Measurements from ENCODE around the gene PTPRN2.

DNA sequence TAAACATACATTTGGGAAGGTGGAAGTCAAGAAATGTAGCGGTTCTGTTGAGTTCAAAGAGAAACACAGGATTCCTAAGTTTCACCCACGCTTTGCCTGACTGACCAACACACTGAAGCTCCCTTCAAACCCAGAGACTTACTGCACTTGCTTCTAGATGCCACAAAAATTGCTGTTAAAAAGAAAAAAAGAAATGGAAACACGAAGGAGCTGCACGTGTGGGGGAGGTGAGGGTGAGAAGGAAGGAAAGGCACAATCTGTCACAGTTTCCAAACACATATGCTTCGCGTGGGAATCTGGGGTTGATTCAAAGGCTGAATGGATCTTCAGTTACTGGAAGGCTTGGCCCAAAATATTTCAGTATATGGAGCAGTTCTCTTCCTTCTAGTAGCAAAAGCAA, 755.2 kb downstream of the PTPRN2 start:
- TF ChIP-seq, protein P1, sequence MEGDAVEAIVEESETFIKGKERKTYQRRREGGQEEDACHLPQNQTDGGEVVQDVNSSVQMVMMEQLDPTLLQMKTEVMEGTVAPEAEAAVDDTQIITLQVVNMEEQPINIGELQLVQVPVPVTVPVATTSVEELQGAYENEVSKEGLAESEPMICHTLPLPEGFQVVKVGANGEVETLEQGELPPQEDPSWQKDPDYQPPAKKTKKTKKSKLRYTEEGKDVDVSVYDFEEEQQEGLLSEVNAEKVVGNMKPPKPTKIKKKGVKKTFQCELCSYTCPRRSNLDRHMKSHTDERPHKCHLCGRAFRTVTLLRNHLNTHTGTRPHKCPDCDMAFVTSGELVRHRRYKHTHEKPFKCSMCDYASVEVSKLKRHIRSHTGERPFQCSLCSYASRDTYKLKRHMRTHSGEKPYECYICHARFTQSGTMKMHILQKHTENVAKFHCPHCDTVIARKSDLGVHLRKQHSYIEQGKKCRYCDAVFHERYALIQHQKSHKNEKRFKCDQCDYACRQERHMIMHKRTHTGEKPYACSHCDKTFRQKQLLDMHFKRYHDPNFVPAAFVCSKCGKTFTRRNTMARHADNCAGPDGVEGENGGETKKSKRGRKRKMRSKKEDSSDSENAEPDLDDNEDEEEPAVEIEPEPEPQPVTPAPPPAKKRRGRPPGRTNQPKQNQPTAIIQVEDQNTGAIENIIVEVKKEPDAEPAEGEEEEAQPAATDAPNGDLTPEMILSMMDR (IDR thresholded peaks at IDR 0.05): no peak
- no peak for TF ChIP-seq ZFX (IDR thresholded peaks at IDR 0.05; ENCODE audit: borderline replicate concordance)
